AG08395 (cell line): ENCODE results near the gene STYXL2.

Experiments
- DNase-seq: peaks from one replicate; pipeline ENCODE4 v3.0.0; 2012; ENCODE audit warnings: mixed read lengths, low spot score

STYXL2 gene

DNA sequence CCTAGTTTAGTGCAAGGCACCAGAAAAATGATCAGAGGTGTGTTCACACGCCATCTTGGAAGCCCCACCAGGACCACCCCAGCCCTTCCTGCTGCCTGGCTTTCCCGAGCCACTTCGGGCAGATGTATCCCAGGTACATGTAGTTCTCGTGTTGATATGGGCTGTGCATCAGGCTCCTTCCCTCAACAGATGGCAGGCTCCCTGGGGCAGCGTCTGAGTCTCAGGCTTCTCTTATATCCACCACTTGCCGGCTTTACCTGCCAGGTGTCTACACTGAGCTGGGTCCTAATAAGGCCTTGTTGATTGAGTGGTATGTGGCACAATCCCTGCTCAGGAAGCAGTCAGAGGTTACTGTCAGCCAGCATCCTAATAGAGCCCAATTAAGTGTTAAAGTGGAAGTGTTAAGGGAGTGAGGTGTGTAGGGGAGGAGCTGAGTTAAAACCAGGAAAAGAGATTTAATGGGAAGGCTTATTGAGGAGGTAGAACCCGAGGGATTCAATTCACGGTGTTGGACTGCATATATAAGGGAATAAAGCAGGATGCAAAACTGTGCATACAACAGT is 12.2 kb upstream of the STYXL2 start:
- DNase-seq: no peak

DNA sequence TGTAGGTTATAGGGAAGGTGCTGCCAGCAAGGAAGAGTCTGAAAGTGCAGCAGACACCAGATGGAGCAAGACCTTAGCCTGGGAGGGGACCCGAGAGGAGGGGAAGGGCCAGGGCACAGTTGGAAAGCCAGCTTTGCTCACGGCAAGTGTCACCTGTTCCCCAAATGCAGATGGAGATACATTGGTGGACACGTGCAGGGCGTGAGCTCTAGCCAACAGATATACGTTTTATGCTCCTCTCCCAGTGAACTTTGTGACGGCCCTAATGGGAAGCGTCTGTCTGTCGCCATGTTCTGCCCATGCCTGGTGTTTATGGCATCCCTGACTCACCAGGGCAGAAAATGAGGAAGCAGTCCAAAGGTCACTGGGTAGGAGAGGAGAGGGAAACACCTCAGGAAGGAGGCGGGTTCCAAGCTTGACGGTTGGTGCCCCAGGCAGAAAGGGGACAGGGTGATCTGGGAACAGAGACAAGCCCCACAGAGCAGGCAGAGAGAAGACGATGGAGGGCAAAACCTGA is 11.3 kb upstream of the STYXL2 start:
- DNase-seq: no peak

- no peak for DNase-seq
Measured at GRCh38 chr1:167083066-167083665, 10.7 kb upstream of the STYXL2 start.

- DNase-seq: no peak
Measured at GRCh38 chr1:167083871-167084270, 10.0 kb upstream of the STYXL2 start.

GRCh38 chr1:167084757-167085156 is 9.1 kb upstream of the STYXL2 start:
- no peak for DNase-seq

DNA sequence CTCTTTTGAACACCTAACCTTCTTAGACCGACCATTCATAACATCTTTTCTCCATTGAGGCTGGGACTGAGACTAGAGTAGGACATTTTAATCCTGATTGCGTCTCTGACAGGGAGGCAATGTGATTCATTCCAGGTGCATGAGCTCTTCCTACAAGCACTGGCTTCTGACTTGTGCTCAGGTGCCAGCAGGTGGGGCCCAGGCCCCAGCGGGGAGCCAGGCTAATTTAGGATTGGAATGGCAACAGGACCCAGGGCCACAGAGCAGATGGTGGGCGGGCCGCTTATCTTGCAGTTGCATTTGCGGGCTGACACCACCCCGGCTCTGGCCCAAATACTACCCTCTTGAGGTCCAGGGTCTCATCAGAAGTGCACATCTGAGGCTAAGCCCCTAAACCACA is 7.8 kb upstream of the STYXL2 start:
- no peak for DNase-seq

GRCh38 chr1:167086768-167087167 is 7.1 kb upstream of the STYXL2 start:
- no peak for DNase-seq

- no peak for DNase-seq
Measured at GRCh38 chr1:167088746-167089417, 5.0 kb upstream of the STYXL2 start.

- no peak for DNase-seq
Measured at GRCh38 chr1:167089939-167090313, 3.9 kb upstream of the STYXL2 start.

DNA sequence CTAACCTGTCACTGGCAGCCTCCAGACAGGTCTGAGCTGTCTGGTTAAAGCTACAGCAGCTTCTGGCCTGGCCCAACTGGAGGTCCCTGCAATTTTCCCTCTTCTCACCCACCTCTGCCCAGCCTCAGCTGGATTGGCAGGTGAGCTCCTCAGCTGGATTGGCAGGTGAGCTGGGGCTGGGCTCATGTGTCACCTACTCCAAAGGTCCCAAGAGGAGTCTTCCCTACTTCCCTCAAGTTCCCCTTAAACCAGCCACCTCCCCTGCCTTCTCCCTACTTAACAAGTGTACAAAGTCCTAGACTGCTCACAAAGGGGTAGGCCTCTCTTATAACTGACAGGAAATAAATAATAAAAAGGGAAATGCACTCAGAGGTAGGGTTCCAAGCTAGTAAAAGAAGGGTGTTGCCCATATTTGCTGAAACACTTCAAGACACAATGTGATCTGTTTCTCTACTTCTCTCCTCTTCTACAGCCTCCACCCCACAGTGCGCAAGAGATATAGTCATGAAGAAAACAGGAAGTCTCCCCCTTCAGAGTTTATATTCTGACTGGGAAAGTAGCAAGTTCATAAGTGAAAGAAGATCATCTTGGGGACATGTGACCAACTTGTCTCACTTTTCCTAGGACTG is 3.4 kb upstream of the STYXL2 start, which contains the start of gene GPA33:
TSS of gene GPA33 (minus strand) at position 64 of the 629 bp plus-strand sequence. CDS start 90 bp downstream, outside the sequence.
- DNase-seq: no peak

DNA sequence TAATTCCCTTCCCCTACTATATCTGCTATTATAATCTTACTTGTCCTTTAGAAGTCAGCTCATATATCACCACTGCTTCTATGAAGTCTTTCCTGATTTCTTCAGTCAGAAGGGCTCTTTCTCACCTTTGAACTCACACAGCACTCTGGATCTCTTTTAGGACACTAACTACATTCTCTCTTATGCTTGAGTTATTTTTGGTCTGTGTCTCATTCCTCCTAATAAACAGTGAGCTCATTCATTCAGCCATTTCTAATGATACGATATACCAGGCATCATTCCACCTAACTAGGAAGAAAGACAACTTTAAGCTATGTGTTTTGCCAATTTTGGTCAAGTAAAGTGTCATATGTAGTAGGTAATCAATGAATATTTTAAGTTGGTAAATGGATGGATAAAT is 1.2 kb upstream of the STYXL2 start:
- no peak for DNase-seq

DNA sequence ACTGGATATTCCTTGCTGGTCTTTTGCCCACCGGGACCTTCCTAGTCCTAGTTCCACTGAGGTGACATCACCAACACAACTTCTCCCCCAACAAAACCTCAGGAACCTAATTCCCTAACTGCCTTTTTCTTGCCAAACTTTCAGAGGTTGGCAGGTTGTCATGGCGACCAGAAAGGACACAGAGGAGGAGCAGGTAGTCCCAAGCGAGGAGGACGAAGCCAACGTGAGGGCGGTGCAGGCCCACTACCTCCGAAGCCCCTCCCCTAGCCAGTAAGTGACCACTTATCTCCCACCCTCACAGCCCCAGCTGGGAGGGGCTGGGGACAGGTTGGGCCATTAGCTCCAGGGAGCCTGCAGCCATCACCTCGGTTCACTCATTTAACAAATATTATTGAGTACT is 815 bp downstream of the STYXL2 start:
- no peak for DNase-seq

DNA sequence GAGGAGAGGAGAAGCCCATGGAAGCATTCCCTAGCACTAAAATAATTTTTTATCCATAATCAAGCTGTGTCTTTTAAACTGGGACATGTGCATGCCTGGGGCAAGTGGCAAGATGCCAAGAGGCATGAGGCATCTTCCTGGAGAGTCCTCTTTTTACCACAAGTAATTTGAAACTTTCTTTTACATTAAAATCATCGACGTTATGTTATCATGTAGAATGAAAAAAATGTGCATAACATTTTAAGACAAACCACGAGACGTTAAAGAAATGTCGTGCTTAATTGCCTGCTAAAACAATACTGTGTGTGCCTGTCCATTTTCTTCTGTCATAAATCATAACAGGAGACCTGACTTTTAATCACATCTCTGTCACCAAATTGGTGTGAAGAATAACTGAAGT is 1.5 kb downstream of the STYXL2 start:
- DNase-seq: peak; percentile 19

GRCh38 chr1:167099851-167100250 is 6.0 kb downstream of the STYXL2 start:
- no peak for DNase-seq

GRCh38 chr1:167100730-167101129 is 6.9 kb downstream of the STYXL2 start:
- DNase-seq: no peak

GRCh38 chr1:167101754-167102153 is 7.9 kb downstream of the STYXL2 start:
- DNase-seq: no peak

- DNase-seq: no peak
Measured at GRCh38 chr1:167102906-167103573, 9.2 kb downstream of the STYXL2 start.

DNA sequence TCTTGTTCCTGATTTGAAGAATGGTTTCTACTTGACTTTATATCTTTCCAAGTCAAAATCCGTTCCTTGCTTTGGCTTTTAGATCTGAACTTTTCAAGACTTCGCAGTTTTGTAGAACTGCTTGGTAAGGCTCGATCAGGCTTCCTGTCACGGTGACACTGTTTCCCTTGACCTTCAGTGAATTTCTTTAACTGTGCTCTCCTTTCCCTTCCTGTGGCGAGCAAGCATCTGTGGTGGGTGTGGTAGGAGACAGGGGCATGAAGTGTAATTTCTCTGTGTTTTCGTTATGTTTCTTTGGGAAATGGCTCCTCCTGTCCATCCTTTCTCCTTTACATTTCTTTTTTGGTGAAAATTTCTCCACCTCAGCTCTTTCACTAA is 10.4 kb downstream of the STYXL2 start:
- no peak for DNase-seq

DNA sequence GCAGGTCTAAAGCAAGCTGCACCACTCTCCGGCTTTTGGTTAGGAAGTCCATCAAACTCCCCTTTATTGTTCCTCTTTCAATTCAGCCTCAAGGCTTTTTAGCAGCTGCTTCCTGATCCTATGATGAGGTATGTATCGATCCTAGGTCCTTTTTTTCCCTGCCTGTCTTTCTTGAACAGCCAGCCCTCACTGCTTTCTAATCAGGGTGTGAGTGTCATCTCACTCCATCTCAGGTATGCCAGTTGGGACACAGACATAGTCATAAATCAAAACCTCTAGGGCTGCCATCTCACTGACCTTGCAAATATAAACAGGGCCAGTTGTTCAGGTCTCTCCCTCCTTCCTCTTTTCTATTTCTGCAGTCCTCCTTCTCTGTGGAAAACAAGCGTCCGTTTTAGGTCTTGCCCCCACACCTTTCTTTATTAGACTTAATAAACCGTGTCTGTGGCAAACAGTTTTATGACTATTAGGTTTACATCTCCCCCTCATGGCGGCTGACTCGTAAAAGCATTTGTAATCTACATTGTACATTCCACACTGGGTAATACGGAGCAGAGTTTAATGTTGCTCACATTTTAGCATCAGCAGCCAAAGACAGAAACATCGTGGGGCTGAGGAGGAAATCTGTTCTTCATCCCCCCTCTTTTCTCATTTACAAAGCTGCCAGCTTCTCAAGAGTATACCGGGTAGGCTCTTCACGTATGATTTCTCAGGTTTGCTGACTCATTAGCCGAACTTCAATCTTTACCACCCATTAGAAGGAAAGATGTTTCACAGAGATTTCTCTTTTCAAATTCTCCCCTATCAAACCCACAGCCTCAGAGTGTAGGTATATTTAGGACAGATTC is 11.6 kb downstream of the STYXL2 start:
- DNase-seq: no peak

DNA sequence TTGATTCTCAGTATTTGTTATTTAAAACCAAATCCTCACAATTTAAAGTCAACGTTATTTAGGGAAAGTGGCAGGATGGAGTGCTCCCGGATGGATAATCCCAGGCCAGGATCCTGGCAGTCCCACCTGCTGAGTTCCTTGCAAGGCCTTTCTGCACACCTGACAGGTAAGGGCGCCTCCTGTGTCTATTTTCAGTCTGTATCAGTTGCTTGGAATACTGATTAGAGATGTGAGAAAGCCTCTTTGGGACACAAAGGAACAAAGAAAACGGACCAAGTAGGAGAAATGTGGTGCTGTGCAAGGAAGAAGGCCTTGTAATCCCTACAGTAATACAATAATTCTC is 12.2 kb downstream of the STYXL2 start:
- no peak for DNase-seq

GRCh38 chr1:167107456-167107855 is 13.6 kb downstream of the STYXL2 start:
- no peak for DNase-seq

DNA sequence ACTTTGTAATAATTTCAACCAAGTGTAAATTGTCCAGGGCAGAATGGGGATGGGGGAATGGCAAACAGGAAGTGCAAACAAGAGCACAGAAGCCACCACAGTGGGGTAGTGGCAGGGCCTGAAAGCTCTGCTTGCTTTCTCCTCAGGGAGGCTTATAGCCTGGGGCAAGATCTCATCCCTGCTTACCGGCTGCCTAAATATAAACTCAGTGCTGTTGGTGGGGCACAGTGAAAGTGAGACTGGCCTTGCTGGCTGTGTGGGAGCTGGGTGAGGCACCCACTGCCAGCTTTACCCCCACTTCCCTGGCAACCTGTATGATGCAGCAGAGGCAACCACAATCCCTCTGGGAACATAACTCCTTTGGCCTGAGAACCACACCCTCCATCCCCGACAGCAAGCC is 15.2 kb downstream of the STYXL2 start:
- DNase-seq: no peak
